COLO829 (cell line): ENCODE measurements around the gene LRP6.
"Not testable (repeated sequence)": the region's sequence is repeated elsewhere in the genome, so short reads cannot be mapped to it uniquely, and the experiment has no call there.

Experiments used
- DNase-seq: peaks from one replicate; pipeline ENCODE4 v3.0.0; 2012; ENCODE audit warnings: low spot score

The LRP6 gene

DNA sequence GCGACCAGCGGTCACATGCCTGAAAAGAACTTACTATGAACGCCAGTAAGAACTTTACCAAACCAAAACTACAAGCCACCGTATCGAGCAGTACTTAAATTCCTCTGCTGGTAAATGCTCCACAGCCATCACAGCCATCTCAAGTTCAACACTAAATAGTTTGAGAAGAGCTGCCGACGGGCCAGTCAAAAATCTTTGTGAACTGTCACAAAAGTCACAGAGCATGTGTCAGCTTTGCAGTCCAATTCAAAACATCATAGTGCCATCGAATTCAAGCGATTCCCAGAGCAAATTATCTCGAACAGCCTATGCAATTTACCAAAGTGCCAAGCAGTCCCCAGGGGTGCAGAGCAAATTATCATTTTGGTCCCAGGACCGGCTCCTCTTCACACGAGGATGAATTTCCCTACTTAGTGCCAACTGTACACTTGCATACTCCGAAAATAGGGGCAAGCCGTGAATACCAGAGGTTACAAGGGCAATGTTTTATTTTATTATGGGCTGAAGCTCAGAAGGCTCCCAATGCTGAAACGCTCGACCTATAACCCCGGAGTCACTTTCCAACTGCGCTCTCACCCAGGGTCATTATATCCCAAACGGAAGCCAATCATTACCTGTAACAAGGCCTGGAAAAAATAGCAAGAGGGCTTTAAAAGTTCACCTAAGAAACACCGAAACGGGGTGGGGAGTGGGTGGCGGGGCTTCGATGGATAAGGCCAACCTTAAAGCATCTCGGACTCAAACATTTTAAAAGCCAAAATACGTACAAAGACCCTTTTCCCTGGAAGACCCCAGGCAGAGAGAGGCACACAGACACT lies 1.1 kb downstream of the LRP6 start:
- DNase-seq, result no peak

DNA sequence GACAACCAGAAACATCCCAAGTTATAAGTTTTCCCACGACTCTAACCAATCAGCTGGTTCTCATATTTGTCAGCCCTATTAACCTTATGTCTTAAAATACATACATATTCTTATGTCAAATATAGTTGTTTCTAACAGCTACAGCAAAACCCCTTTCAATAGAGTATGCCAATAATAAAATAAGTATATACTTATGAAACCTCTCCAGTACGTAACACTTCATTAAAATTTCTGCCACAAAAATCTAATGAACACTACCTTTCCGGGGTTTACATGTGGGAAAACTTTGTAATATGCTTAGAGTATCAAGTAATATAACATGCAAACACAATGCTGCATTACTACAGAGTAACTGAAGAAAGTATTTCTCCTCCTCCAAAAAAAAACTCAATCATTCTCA lies 1.8 kb downstream of the LRP6 start:
- no peak for DNase-seq

DNA sequence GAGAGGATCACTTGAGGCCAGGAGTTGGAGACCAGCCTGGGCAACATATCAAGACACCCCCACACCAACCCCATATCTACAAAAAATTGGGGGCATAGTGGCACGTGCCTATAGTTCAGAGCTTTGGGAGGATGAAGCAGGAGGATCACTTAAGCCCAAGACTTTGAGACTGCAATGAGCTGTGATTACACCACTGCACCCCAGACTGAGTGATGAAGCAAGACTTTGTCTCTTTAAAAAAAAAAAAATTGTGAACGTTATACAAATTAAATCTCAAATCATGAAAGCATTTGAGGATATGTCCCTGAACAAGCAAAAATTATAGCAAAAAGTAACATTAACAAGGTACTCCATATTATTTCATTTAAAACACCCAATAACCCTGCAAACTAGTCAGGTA lies 2.9 kb downstream of the LRP6 start:
- no peak for DNase-seq

DNA sequence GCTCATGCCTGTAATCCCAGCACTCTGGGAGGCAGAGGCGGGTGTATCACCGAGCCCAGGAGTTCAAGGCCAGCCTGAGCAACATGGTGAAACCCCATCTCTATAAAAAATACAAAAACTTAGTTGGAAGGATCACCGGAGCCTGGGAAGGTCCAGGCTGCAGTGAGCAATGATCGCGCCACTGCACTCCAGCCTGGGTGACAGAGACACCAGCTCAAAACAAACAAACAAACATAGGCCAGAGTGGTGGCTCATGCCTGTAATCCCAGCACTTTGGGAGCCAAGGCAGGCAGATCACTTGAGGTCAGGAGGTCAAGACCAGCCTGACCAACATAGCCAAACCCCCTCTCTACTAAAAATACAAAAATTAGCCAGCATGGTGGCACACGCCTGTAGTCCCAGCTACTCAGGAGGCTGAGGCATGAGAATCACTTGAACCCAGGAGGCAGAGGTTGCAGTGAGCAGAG lies 10.5 kb downstream of the LRP6 start:
- not testable (repeated sequence) for DNase-seq

DNA sequence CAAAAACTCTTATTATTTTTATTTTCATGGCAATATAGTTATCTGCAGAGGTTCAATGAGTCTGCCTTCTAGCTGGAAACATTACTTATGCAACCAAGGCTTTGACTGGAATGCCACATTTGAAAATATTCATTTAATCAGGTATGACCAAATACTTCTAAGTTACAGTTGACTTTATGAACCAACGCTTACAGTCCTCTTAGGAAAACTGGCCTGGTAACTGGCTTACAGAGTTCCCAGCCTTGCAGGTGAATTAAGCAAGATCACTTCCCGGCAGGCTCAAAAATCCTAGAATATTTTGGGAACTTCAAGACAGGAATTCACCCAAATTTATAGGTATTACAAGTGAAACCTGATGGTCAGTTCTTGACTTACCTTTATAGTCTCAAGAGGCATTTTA lies 12.3 kb downstream of the LRP6 start:
- no peak for DNase-seq

DNA sequence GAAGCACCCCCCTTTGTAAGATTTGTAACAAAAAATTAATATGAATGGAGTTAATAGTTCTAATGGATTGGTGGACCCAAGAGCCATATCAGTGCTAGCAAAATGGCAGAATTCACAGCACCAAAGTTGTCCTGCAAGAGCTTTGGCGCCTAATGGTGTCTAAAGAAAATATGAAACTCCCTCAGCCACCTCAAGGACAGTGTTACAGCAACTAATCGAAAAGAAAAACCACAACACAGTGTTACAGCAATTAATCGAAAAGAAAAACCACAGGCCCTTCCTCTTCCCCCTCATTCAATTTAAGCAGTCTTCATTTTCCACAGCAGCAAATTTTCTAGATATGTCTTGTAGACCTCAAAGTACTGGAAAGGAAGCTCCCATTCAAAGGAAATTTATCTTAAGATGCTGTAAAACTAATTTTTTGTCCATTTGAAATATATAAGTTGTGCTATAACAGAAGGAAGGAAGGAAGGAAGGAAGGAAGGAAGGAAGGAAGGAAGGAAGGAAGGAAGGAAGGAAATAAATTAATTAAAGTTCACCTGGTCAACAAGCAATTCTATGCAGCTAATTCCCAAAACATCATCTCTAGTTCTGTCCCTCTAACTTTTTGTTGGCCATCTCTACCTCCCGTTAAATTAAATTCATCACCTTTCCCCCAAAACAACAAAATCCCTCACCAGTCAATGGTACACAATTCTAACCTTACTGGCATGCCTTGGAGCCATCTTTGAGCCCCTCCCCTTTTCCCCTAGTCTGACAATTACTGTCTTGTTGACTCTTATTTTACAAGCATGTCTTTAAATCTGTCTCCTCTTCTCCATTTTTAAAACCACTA lies 17.4 kb downstream of the LRP6 start:
- no peak for DNase-seq

DNA sequence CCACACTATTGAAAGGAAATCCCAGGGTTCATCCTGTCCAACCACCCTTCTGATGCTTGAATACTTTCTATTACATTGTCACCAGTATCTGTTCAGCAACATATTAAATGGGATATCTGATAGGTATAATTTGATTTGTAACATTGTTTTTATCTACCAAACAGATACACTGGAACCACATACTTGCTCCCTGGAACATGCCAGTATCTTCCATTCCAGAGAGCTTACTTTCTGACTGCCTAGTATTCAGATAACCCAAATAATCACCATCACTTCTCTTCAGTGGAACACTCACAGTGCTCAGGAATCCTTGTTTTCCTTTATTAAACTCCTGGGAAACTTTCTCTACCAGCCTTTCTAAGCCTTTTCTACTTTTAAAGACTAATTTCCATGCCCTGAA lies 19.3 kb downstream of the LRP6 start:
- no peak for DNase-seq

DNA sequence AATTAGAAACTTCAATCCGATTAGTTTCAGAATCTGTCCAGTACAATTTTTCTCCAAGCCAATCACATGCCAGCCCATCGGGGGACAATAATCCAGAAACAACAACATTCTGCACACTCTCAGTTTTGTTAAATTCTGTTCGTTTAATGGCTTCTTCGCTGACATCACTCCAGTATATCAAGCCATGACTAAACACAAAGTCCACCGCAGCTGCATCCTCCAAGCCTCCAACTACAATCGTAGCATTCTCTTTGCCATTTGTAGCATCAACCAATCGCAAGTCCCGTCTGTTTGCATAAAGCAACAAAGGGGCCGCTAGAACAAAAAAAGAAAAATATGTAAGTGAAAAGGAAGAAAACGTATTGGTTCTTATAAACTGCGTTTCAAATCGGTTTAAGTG lies 22.5 kb downstream of the LRP6 start:
- no peak for DNase-seq

DNA sequence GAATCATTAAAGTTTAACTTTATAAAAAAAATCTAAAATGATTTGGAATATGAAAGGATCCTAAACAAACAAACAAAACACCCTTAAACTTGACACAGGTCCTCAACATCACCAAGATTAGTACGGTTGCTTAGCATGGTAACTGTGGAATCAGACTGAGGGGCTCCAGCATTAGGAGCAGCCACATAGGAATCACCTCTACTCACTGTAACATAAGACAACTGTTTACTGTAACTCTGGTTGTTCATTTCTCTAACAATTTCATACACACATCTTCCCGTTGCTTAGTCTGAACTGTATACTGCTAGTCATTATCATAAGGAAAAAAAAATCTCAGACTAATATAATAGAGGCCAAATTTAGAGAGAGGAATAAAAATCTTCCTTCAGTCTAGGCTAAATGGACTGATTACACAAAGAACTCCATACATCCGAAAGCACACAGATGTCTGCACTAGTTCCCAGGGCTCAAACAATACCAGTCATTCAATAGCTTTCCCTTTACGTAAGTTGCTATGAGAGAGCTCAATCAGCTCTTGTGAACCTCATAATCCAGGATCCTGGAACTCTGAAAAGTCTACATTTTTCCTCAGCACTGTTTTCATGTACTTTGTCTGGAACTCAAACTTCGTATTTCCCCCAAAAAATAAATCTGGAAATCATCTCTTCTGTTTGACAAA lies 26.0 kb downstream of the LRP6 start:
- peak; percentile 88 for DNase-seq

DNA sequence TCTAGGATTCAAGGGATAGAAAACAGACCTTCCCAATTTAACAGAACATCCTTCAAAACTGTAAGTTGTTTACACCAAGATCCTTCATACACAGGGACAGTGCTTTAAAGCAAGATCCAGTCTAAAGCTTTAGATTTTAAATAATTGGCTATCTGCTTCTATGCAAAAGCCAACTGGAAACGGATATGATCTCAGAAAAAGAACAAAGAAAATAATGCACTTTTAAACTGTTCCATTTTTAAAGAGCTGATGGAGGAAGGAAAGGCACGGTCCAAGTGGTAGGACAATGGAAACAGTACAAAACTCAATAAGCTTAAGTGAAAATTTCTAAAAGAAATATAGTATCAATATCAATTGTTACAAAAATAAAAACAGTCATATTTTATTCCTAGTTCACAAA lies 27.7 kb downstream of the LRP6 start:
- DNase-seq, result no peak

DNA sequence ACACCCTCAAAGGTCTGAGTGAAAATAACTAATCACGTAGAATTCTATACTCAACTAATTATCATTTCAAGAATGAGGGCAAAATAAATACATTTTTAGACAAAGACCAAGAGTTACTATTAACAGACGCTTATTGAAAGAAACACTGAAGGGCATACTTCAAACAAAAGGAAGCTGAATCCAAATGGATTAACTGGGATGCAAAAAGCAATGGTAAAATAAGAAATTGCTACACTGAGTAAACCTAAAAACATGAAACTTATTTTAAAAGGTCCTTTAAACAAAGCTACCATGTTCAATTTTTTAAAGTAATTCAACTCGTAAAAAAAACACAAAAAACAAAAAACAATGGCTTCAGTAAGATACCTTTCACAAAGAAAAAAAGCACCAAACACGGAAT lies 28.2 kb downstream of the LRP6 start:
- DNase-seq, result no peak

DNA sequence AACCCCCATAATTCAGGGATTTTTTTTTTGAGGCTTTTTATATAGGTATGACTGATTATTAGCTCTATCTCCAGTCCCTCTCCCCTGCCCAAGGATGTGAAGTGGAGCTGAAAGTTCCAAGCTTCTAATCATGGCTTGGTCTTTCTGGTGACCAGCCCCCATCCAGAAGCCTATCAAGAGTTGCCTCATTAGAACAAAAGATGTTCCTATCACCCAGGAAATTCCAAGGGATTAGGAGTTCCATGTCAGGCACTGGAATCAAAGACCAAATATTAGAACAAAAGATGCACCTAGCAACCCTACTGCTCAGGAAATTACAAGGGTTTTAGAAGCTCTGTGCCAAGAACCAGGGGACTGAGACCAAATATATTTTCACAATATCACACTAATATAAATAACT lies 29.9 kb downstream of the LRP6 start:
- no peak for DNase-seq

DNA sequence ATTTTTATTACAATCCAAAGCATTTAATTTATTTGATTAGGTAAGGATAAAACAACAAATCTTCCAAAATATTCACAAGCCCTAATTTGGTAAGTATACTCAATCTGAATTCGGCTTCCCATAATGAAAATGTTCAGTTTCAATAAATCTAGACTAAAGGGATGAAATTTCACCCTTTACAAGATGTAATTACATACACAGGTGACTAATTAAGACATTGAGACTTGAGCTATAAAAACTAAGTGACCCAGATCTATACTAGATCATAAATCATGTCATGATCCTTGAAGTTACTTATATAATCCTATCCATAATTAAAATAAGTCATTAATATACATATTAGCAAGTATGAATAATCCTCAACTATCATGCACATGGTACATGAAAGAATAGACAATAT lies 36.6 kb downstream of the LRP6 start:
- DNase-seq, result no peak

DNA sequence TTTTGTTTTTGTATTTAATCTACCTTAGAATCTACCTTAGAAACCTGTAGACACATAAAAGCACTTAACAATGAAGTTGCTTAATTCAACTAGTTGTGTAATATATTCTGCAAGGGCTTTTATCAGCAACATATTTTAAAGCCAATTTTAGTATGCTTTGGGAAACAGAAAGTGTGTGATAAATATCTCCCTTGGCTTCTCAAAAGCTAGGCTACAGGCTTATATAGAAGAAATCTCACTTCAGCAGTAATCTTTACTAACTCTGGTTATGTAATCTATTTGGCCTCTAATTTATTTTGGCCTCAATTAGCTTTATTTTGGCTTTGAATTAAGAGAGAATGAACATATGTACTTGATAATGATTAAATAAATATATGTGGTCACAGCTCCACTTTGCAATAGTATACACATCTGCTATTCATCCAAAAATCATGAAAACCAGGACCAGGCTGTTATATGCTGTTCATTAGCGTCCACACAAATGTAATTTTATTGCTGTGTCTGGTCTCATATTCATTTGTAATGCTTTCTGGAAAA lies 37.2 kb downstream of the LRP6 start:
- no peak for DNase-seq

DNA sequence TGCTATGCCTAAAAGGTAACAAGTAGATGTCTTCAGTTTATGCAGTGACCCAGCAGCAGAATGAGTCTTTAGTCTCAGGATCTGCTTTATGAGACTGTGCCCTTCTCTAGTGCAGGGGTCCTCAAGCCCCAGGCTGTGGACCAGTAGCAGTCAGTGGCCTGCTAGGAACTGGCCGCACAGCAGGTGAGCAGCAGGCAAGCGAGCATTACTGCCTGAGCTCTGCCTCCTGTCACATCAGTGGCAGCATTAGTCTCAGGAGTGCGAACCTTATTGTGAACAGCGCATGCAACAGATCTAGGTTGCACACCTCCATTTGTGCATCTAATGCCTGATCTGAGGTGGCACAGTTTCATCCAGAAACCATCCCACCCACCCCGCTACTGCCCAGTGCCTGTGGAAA lies 38.4 kb downstream of the LRP6 start:
- DNase-seq, result no peak

DNA sequence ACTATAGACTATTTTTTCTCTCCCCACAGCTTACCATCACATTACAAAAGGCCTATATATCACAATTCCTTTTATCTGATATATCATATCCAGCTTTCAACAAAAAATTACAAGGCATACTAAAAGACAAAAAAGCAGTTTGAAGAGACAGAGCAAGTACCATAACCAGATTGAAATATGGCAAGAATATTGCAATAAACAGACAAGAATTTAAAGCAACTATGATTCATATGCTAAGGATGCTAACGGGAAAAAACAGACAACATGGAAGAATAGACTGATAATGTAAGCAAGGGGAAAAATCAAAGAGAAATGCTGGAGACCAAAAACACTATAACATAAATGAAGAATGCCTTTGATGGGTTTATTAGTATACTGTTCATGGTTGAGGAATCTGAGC lies 40.7 kb downstream of the LRP6 start:
- DNase-seq, result no peak

DNA sequence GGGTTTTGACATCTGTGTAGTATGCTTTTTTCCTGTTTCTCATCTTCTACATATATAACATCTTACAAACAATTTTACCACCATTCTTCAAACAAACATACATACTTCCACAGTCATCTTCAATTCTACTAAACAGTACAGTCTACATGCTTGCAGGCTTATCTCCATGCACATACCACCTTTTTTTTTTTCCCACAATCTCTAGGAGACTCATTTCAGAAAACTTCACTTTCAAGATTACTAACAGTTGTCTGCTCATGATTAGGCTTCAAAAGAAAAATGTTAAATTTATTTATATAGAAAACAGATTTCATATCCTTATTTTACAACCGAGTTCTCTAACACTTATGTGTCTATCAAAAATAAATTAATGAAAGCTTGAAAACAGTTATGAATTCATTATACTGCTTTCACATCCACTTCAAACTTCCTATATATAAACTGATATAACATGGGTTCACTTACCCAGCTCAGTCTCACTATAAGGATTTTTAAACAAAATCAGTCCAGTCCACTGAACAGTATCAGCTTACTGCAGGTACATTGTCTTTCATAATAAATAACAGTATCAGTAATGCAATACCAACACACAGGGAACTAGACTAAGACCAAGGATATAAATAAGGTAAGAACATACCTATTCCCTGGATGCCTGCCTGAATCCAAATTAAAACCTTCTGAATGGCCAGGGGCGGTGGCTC lies 42.5 kb downstream of the LRP6 start:
- no peak for DNase-seq

DNA sequence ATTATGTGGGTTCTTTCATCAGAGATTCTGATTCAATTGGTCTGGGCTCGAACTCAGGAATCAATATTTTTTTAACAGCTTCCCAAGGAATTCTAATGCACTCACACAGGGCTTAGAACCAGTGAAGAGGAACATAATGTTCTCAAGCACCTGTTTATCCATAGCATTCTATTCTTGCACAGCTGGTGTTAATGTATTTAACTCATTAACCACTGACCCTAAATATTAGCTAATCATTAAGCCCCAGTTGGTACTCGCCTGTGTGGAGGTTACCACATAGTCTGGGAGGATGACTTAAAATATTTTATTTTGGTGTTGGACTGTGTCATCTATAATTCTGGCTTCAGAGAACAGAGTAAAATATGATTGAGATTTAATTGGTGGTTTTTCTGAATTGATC lies 45.3 kb downstream of the LRP6 start:
- no peak for DNase-seq

DNA sequence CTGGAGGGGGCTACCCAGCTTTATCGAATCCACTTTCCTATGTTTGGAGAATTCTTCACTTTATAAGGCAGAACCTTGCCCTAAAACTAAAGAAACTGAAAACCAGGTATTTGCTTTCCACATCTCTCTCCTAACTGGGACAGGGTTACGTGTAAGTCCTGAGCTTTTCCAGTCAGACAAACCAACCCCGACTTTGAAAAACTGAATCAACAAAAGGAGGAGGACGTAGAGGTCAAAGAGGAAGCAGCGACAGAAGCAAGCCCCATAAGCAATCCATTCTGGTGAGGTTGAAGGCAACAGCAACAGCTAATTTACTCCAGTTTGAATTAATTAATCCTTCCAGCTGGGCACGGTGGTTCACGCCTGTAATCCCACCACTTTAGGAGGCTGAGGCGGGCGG lies 47.2 kb downstream of the LRP6 start:
- DNase-seq, result no peak

DNA sequence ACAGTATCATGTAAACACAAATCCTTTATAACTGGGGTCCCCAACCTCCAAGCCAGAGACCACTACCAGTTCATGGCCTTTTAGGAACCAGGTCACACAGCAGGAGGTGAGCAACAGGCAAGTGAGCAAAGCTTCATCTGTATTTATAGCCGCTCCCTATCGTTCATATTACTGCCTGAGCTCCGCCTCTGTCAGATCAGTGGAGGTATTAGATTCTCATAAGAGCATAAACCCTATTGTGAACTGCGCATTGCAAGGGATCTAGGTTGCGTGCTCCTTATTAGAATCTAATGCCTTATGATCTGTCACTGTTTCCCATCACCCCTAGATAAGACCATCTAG lies 49.9 kb downstream of the LRP6 start:
- no peak for DNase-seq

DNA sequence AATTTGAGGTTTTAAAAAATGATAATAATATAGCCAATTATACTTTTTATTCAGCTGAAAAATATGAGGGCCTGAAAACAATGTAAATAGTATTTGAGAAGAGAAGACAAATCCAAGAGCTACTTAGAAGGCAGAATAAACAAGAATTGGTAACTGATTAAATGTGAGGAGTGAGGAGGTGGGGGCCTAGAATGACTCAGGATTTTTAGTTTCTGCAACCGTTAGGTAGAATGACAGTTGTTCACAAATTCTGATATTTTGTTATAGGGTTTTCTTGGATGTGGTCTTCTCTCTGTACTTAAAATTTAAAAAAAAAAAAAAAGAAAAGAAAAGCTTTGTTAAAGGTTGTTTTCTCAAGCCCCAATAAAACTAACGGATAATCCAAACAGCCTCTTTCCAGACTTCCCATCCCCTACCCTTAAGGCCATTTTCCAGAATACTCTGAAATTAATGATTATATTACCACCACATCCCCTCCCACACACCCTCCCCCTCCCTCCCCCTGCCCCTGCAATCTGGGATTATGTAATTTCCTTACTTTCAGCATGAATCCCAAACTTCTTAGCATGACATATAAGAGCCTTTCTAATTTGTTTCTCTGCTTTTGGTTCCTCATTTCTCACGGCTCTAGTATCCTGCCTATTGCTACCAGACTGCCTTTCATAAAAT lies 50.4 kb downstream of the LRP6 start:
- no peak for DNase-seq
